ENCODE data around the gene NTNG2.

The NTNG2 gene

GRCh38 chr9:132144708-132145365 is 17.0 kb upstream of the NTNG2 start:
- no peak overlapping the region for H3K27ac ChIP-seq
- TF ChIP-seq Cebpa-rat (IDR thresholded peaks at IDR 0.05), result no peak

GRCh38 chr9:132146039-132146438 is 15.8 kb upstream of the NTNG2 start:
- Histone ChIP-seq H3K4me3 (no peak overlapping the region), H3K9ac (no peak overlapping the region), H3K36me3 (no peaks in the 10 kb centered on the region), H3K27ac (no peak overlapping the region), H3K27me3 (no peaks in the 10 kb centered on the region), H3K4me1 (peaks cover 18% of the 10 kb centered on the region), H3K9me3 (no peaks in the 10 kb centered on the region), H4K20me1 (no peaks in the 10 kb centered on the region), H3K4me2 (no peak overlapping the region)
- no peak for TF ChIP-seq Cebpa-rat (IDR thresholded peaks at IDR 0.05)

More at GRCh38 chr9:132144708-132145365, 17.0 kb upstream of the NTNG2 start:
- H3K36me3 ChIP-seq, result no peaks in the 10 kb centered on the region
- no peaks in the 10 kb centered on the region for H3K9me3 ChIP-seq
- no peak overlapping the region for H3K9ac ChIP-seq
- H3K27me3 ChIP-seq, result no peaks in the 10 kb centered on the region
- H4K20me1 ChIP-seq, result no peaks in the 10 kb centered on the region
- H3K4me2 ChIP-seq, result no peak overlapping the region
- no peak overlapping the region for H3K4me3 ChIP-seq
- peaks cover 30% of the 10 kb centered on the region for H3K4me1 ChIP-seq

- TF ChIP-seq Cebpa-rat (IDR thresholded peaks at IDR 0.05), result no peak
- no peaks in the 10 kb centered on the region for H4K20me1 ChIP-seq
Measured at GRCh38 chr9:132146575-132146974, 15.3 kb upstream of the NTNG2 start.

GRCh38 chr9:132147331-132147730 is 14.5 kb upstream of the NTNG2 start:
- Histone ChIP-seq H3K27ac (no peak overlapping the region), H3K9ac (no peak overlapping the region), H3K4me3 (no peak overlapping the region), H3K4me1 (peaks cover 20% of the 10 kb centered on the region), H4K20me1 (no peaks in the 10 kb centered on the region), H3K4me2 (peak overlapping the region; percentile 44), H3K9me3 (no peaks in the 10 kb centered on the region), H3K36me3 (no peaks in the 10 kb centered on the region), H3K27me3 (no peaks in the 10 kb centered on the region)
- TF ChIP-seq Cebpa-rat (IDR thresholded peaks at IDR 0.05), result no peak

More at GRCh38 chr9:132146575-132146974, 15.3 kb upstream of the NTNG2 start:
- Histone ChIP-seq H3K9me3 (no peaks in the 10 kb centered on the region), H3K4me3 (no peak overlapping the region), H3K4me1 (peaks cover 18% of the 10 kb centered on the region), H3K36me3 (no peaks in the 10 kb centered on the region), H3K27me3 (no peaks in the 10 kb centered on the region), H3K27ac (no peak overlapping the region), H3K9ac (no peak overlapping the region), H3K4me2 (no peak overlapping the region)

- no peak overlapping the region for H3K4me2 ChIP-seq
- H4K20me1 ChIP-seq, result no peaks in the 10 kb centered on the region
- no peaks in the 10 kb centered on the region for H3K27me3 ChIP-seq
- no peaks in the 10 kb centered on the region for H3K36me3 ChIP-seq
- H3K4me3 ChIP-seq, result no peak overlapping the region
- no peak for TF ChIP-seq Cebpa-rat (IDR thresholded peaks at IDR 0.05)
- no peak overlapping the region for H3K9ac ChIP-seq
- no peaks in the 10 kb centered on the region for H3K9me3 ChIP-seq
- peaks cover 25% of the 10 kb centered on the region for H3K4me1 ChIP-seq
- H3K27ac ChIP-seq, result no peak overlapping the region
Measured at GRCh38 chr9:132147839-132148238, 14.0 kb upstream of the NTNG2 start.

GRCh38 chr9:132150256-132150655 is 11.6 kb upstream of the NTNG2 start:
- TF ChIP-seq Cebpa-rat (IDR thresholded peaks at IDR 0.05), result no peak
- H3K27me3 ChIP-seq, result no peaks in the 10 kb centered on the region
- H3K36me3 ChIP-seq, result no peaks in the 10 kb centered on the region

GRCh38 chr9:132151118-132151517 is 10.7 kb upstream of the NTNG2 start:
- no peaks in the 10 kb centered on the region for H3K27me3 ChIP-seq
- H3K9me3 ChIP-seq, result no peaks in the 10 kb centered on the region
- no peak for TF ChIP-seq Cebpa-rat (IDR thresholded peaks at IDR 0.05)

More at GRCh38 chr9:132150256-132150655, 11.6 kb upstream of the NTNG2 start:
- H4K20me1 ChIP-seq, result no peaks in the 10 kb centered on the region
- H3K4me3 ChIP-seq, result no peak overlapping the region
- no peak overlapping the region for H3K4me2 ChIP-seq
- H3K9ac ChIP-seq, result no peak overlapping the region
- H3K9me3 ChIP-seq, result no peaks in the 10 kb centered on the region
- peaks cover 35% of the 10 kb centered on the region for H3K4me1 ChIP-seq
- no peak overlapping the region for H3K27ac ChIP-seq

GRCh38 chr9:132152231-132152630 is 9.6 kb upstream of the NTNG2 start:
- H3K9me3 ChIP-seq, result no peaks in the 10 kb centered on the region
- no peaks in the 10 kb centered on the region for H4K20me1 ChIP-seq
- no peak for TF ChIP-seq Cebpa-rat (IDR thresholded peaks at IDR 0.05)
- no peak overlapping the region for H3K4me3 ChIP-seq
- H3K9ac ChIP-seq, result no peak overlapping the region
- H3K4me1 ChIP-seq, result peaks cover 39% of the 10 kb centered on the region
- no peak overlapping the region for H3K27ac ChIP-seq
- no peaks in the 10 kb centered on the region for H3K36me3 ChIP-seq
- H3K4me2 ChIP-seq, result no peak overlapping the region
- H3K27me3 ChIP-seq, result no peaks in the 10 kb centered on the region

More at GRCh38 chr9:132151118-132151517, 10.7 kb upstream of the NTNG2 start:
- Histone ChIP-seq H3K36me3 (no peaks in the 10 kb centered on the region), H3K4me1 (peaks cover 39% of the 10 kb centered on the region), H3K4me3 (no peak overlapping the region), H3K4me2 (peak overlapping the region; percentile 48; the same call in 1 of the 2 replicates), H3K9ac (no peak overlapping the region), H4K20me1 (no peaks in the 10 kb centered on the region), H3K27ac (no peak overlapping the region)

GRCh38 chr9:132154863-132155567 is 6.8 kb upstream of the NTNG2 start:
- TF ChIP-seq Cebpa-rat (IDR thresholded peaks at IDR 0.05), result no peak
- Histone ChIP-seq H3K4me3 (no peak overlapping the region), H3K4me2 (peak overlapping the region; percentile 19; the same call in 1 of the 2 replicates), H4K20me1 (no peaks in the 10 kb centered on the region), H3K27ac (no peak overlapping the region), H3K36me3 (no peaks in the 10 kb centered on the region), H3K9ac (no peak overlapping the region), H3K27me3 (no peaks in the 10 kb centered on the region), H3K9me3 (no peaks in the 10 kb centered on the region), H3K4me1 (peaks cover 52% of the 10 kb centered on the region)

GRCh38 chr9:132155568-132155895 is 6.3 kb upstream of the NTNG2 start:
- no peak for TF ChIP-seq Cebpa-rat (IDR thresholded peaks at IDR 0.05)
- no peaks in the 10 kb centered on the region for H3K27me3 ChIP-seq
- no peaks in the 10 kb centered on the region for H3K36me3 ChIP-seq
- H3K9ac ChIP-seq, result no peak overlapping the region
- H3K9me3 ChIP-seq, result no peaks in the 10 kb centered on the region
- no peak overlapping the region for H3K4me2 ChIP-seq
- H3K4me3 ChIP-seq, result no peak overlapping the region
- H3K27ac ChIP-seq, result no peak overlapping the region
- no peaks in the 10 kb centered on the region for H4K20me1 ChIP-seq
- H3K4me1 ChIP-seq, result peaks cover 54% of the 10 kb centered on the region
